Gastroesophageal sphincter (tissue), 4 donors: ENCODE measurements around the gene SPTLC3. TPM values are rescaled to one million over a fixed set of nuclear protein-coding genes. Genes with fewer than 3 reads are reported as not detected.

Experiments
- ATAC-seq: fragments of 150-250 bp; one replicate; pipeline ENCODE4 v1.9.1; 2016; ENCODE audit warnings: mild to moderate bottlenecking, moderate library complexity
- H3K27ac ChIP-seq, 4 donors: fragments of 200-600 bp; sonication (generic) in 3 of 4; 1 replicate in 3 of 4; 2 replicates in 1 of 4; pipeline ENCODE4 v1.5.1; 2016 to 2019
- H3K27me3 ChIP-seq: fragments of 200-600 bp; sonication (generic); one replicate; pipeline ENCODE4 v1.5.1; 2019
- H3K36me3 ChIP-seq, 2 donors: fragments of 200-600 bp; sonication (generic); one replicate each; pipeline ENCODE4 v1.5.1; 2019; ENCODE audit warnings: control low read depth in 1 of 2
- H3K4me1 ChIP-seq, 3 donors: fragments of 200-600 bp; sonication (generic); 1 replicate in 2 of 3; 2 replicates in 1 of 3; pipeline ENCODE4 v1.5.1; 2016 to 2019; ENCODE audit warnings: control low read depth in 2 of 3
- H3K4me3 ChIP-seq, 2 donors: fragments of 200-600 bp; sonication (generic); one replicate each; pipeline ENCODE4 v1.5.1; 2019; ENCODE audit warnings: mild to moderate bottlenecking in 1 of 2, moderate library complexity in 1 of 2
- H3K9me3 ChIP-seq, 3 donors: fragments of 200-600 bp; sonication (generic); one replicate each; pipeline ENCODE4 v1.5.1; 2017 to 2019; ENCODE audit warnings: control low read depth in 2 of 3
- CTCF ChIP-seq, 4 experiments: fragments of 200-600 bp in 2 of 4; fragments of 450-650 bp in 2 of 4; sonication (generic) in 1 of 4; IDR thresholded peaks; one replicate each; pipeline ENCODE4 v1.5.1; 2017 to 2019; ENCODE audit warnings: antibody characterized with exemption in 4 of 4, mild to moderate bottlenecking in 2 of 4, moderate library complexity in 2 of 4
- EP300 ChIP-seq: sonication (generic); formaldehyde crosslinking; IDR thresholded peaks from one replicate; pipeline ENCODE4 v1.6.1; 2017; ENCODE audit warnings: antibody characterized with exemption, mild to moderate bottlenecking
- POLR2A ChIP-seq, 2 donors: fragments of 450-650 bp; IDR thresholded peaks; one replicate each; pipeline ENCODE4 v1.6.1; 2017; ENCODE audit warnings: antibody characterized with exemption in 2 of 2, mild to moderate bottlenecking in 2 of 2, moderate library complexity in 1 of 2
- POLR2AphosphoS5 ChIP-seq: sonication (generic); formaldehyde crosslinking; IDR thresholded peaks from one replicate; pipeline ENCODE4 v1.6.1; 2017; ENCODE audit warnings: antibody characterized with exemption
- WGBS, 2 donors: methylation state at CpG; one replicate each; pipeline ENCODE4 v1.1.5; 2018; ENCODE audit warnings: low coverage in 1 of 2; 5-methylcytosine and 5-hydroxymethylcytosine counted together
- total RNA-seq, 4 donors: library from RNA; depleted of rRNA; stranded (reverse); fragments of >200 nt; gene quantifications; one replicate each; pipeline ENCODE4 v1.1.0, GENCODE V29; 2016

SPTLC3 gene
- total RNA-seq, 4 donors from 2014 or later: 2.0 to 14.6 (median 5.3) TPM

GRCh38 chr20:13131688-13132087 lies 122.9 kb downstream of the SPTLC3 start:
- no peaks in the 10 kb centered on the region for H3K4me1 ChIP-seq
- 58 to 91% methylated on average over 3 of the region's 3 CpGs for WGBS, 2 donors
- no peak for TF ChIP-seq EP300
- no peak for TF ChIP-seq CTCF (IDR thresholded peaks at IDR 0.05)
- TF ChIP-seq POLR2A (IDR thresholded peaks at IDR 0.05): no peak
- no peak for TF ChIP-seq POLR2AphosphoS5
- H3K27me3 ChIP-seq: no peaks in the 10 kb centered on the region
- ATAC-seq: no peak
- H3K9me3 ChIP-seq: peaks cover 0 to 8% (median 0%) of the 10 kb centered on the region in 3 donors
- H3K27ac ChIP-seq: no peak overlapping the region
- H3K36me3 ChIP-seq: peaks cover 0 to 25% of the 10 kb centered on the region in 2 donors
- no peak overlapping the region for H3K4me3 ChIP-seq

- Histone ChIP-seq H3K4me3 (no peak overlapping the region), H3K4me1 (no peaks in the 10 kb centered on the region), H3K27me3 (no peaks in the 10 kb centered on the region), H3K9me3 (no peaks in the 10 kb centered on the region), H3K27ac (no peak overlapping the region), H3K36me3 (no peaks in the 10 kb centered on the region)
- 83 to 86% methylated on average over 1 to 4 of the region's 4 CpGs for WGBS, 2 donors
- ATAC-seq: no peak
- no peak for TF ChIP-seq POLR2A (IDR thresholded peaks at IDR 0.05)
- no peak for TF ChIP-seq CTCF (IDR thresholded peaks at IDR 0.05)
- no peak for TF ChIP-seq EP300
- TF ChIP-seq POLR2AphosphoS5: no peak
These were observed 130.8 kb downstream of the SPTLC3 start for GRCh38 chr20:13139459-13140150.

GRCh38 chr20:13140201-13140600 lies 131.4 kb downstream of the SPTLC3 start:
- Histone ChIP-seq H3K9me3 (no peaks in the 10 kb centered on the region), H3K27me3 (no peaks in the 10 kb centered on the region), H3K4me1 (no peaks in the 10 kb centered on the region), H3K27ac (no peak overlapping the region), H3K36me3 (no peaks in the 10 kb centered on the region), H3K4me3 (no peak overlapping the region)
- TF ChIP-seq POLR2AphosphoS5 (no peak), POLR2A (IDR thresholded peaks at IDR 0.05) (no peak), EP300 (no peak), CTCF (IDR thresholded peaks at IDR 0.05) (no peak)
- no peak for ATAC-seq
- WGBS, 2 donors: 66 to 78% methylated on average over 3 of the region's 3 CpGs

GRCh38 chr20:13140775-13141174 lies 132.0 kb downstream of the SPTLC3 start:
- Histone ChIP-seq H3K27me3 (no peaks in the 10 kb centered on the region), H3K4me3 (no peak overlapping the region), H3K9me3 (no peaks in the 10 kb centered on the region), H3K36me3 (no peaks in the 10 kb centered on the region), H3K4me1 (no peaks in the 10 kb centered on the region), H3K27ac (no peak overlapping the region)
- ATAC-seq: no peak
- TF ChIP-seq EP300 (no peak), POLR2A (IDR thresholded peaks at IDR 0.05) (no peak), CTCF (IDR thresholded peaks at IDR 0.05) (no peak), POLR2AphosphoS5 (no peak)
- WGBS, 2 donors: 89% methylated on average over 1 of the region's 1 CpG

GRCh38 chr20:13141546-13141945 lies 132.8 kb downstream of the SPTLC3 start:
- H3K4me1 ChIP-seq: no peaks in the 10 kb centered on the region
- no peak for TF ChIP-seq CTCF (IDR thresholded peaks at IDR 0.05)
- TF ChIP-seq POLR2AphosphoS5: no peak
- no peak for TF ChIP-seq POLR2A (IDR thresholded peaks at IDR 0.05)
- TF ChIP-seq EP300: no peak
- ATAC-seq: no peak
- H3K27me3 ChIP-seq: no peaks in the 10 kb centered on the region
- H3K36me3 ChIP-seq: no peaks in the 10 kb centered on the region
- H3K4me3 ChIP-seq: no peak overlapping the region
- no peaks in the 10 kb centered on the region for H3K9me3 ChIP-seq
- 93 to 94% methylated on average over 2 to 3 of the region's 3 CpGs for WGBS, 2 donors
- no peak overlapping the region for H3K27ac ChIP-seq
